SK-N-SH treated with all-trans-retinoic acid at 6 μM for 48 hours (cell line): ENCODE measurements around the gene FBXL3.

Source experiments
- ATAC-seq: fragments of 200-7000 bp; cut with Tn5 transposase; 3 replicates; pipeline ENCODE4 v1.9.1; 2020; ENCODE audit warnings: mild to moderate bottlenecking, moderate library complexity
- BACH2 ChIP-seq: fragments of 250-450 bp; sonication (Bioruptor Pico); IDR thresholded peaks from 2 replicates; pipeline ENCODE4 v1.9.0; 2021; ENCODE audit warnings: mild to moderate bottlenecking, borderline replicate concordance
- CSDC2 ChIP-seq: fragments of 250-450 bp; sonication (Bioruptor Pico); IDR thresholded peaks from 2 replicates; pipeline ENCODE4 v1.5.0; 2020; ENCODE audit warnings: mild to moderate bottlenecking, moderate library complexity
- ESRRG ChIP-seq: fragments of 250-450 bp; sonication (Bioruptor Pico); IDR thresholded peaks from 2 replicates; pipeline ENCODE4 v1.6.1; 2021; ENCODE audit warnings: mild to moderate bottlenecking
- GLIS3 ChIP-seq: fragments of 250-450 bp; sonication (Bioruptor Pico); IDR thresholded peaks from 2 replicates; pipeline ENCODE4 v1.5.0; 2020; ENCODE audit warnings: mild to moderate bottlenecking, moderate library complexity
- ISL1 ChIP-seq: fragments of 250-450 bp; sonication (Bioruptor Pico); IDR thresholded peaks from 2 replicates; pipeline ENCODE4 v2.1.2; 2022; ENCODE audit warnings: mild to moderate bottlenecking, moderate library complexity
- OSR1 ChIP-seq: fragments of 250-450 bp; sonication (Bioruptor Pico); IDR thresholded peaks from 2 replicates; pipeline ENCODE4 v1.8.0; 2022; ENCODE audit warnings: moderate library complexity, mild to moderate bottlenecking, inconsistent platforms
- RARB ChIP-seq: fragments of 250-450 bp; sonication (Bioruptor Pico); IDR thresholded peaks from 2 replicates; pipeline ENCODE4 v1.8.0; 2021; ENCODE audit warnings: mild to moderate bottlenecking, moderate library complexity
- TCF4 ChIP-seq: fragments of 250-450 bp; sonication (Bioruptor Pico); IDR thresholded peaks from 2 replicates; pipeline ENCODE4 v1.8.0; 2021; ENCODE audit warnings: mild to moderate bottlenecking, moderate library complexity, borderline replicate concordance
- TOX ChIP-seq: fragments of 250-450 bp; sonication (Bioruptor Pico); IDR thresholded peaks from 2 replicates; pipeline ENCODE4 v1.8.0; 2021; ENCODE audit warnings: mild to moderate bottlenecking, moderate library complexity, borderline replicate concordance
- ZC3H10 ChIP-seq: fragments of 250-450 bp; sonication (Bioruptor Pico); IDR thresholded peaks from 2 replicates; pipeline ENCODE4 v1.5.1; 2021; ENCODE audit warnings: mild to moderate bottlenecking, moderate library complexity
- ZFP3 ChIP-seq: fragments of 250-450 bp; sonication (Bioruptor Pico); IDR thresholded peaks from 2 replicates; pipeline ENCODE4 v1.5.0; 2020; ENCODE audit warnings: mild to moderate bottlenecking, moderate library complexity
- ZFP30 ChIP-seq: fragments of 450-650 bp; formaldehyde crosslinking; IDR thresholded peaks from 2 replicates; pipeline ENCODE4 v1.5.0; 2022; ENCODE audit warnings: mild to moderate bottlenecking, moderate library complexity
- ZNF565 ChIP-seq: fragments of 450-650 bp; formaldehyde crosslinking; conservative IDR thresholded peaks from 2 replicates; pipeline ENCODE4 v1.5.0; 2020; ENCODE audit warnings: low read depth, mild to moderate bottlenecking, moderate library complexity
- ZNF70 ChIP-seq: fragments of 450-650 bp; formaldehyde crosslinking; IDR thresholded peaks from 2 replicates; pipeline ENCODE4 v1.5.0; 2020; ENCODE audit warnings: mild to moderate bottlenecking, moderate library complexity
- ZNF8 ChIP-seq: fragments of 450-650 bp; formaldehyde crosslinking; IDR thresholded peaks from 2 replicates; pipeline ENCODE4 v1.5.0; 2020; ENCODE audit warnings: mild to moderate bottlenecking, moderate library complexity
- TF ChIP-seq, protein P1 (sequence below): fragments of 250-450 bp; sonication (Bioruptor Pico); IDR thresholded peaks from 2 replicates; pipeline ENCODE4 v1.8.0; 2020; ENCODE audit warnings: mild to moderate bottlenecking, moderate library complexity, borderline replicate concordance
- TF ChIP-seq, protein P2 (sequence below): fragments of 250-450 bp; sonication (Bioruptor Pico); IDR thresholded peaks from 2 replicates; pipeline ENCODE4 v1.5.1; 2021; ENCODE audit warnings: mild to moderate bottlenecking, moderate library complexity
- TF ChIP-seq, protein P3 (sequence below): fragments of 250-450 bp; sonication (Bioruptor Pico); IDR thresholded peaks from 2 replicates; pipeline ENCODE4 v1.5.0; 2020; ENCODE audit warnings: mild to moderate bottlenecking, moderate library complexity
- TF ChIP-seq, protein P4 (sequence below): fragments of 250-450 bp; sonication (Bioruptor Pico); IDR thresholded peaks from 2 replicates; pipeline ENCODE4 v1.8.0; 2021; ENCODE audit warnings: low read depth, mild to moderate bottlenecking, moderate library complexity, borderline replicate concordance
- TF ChIP-seq, protein P5 (sequence below): fragments of 250-450 bp; sonication (Bioruptor Pico); IDR thresholded peaks from 2 replicates; pipeline ENCODE4 v1.5.1; 2020; ENCODE audit warnings: low read depth, mild to moderate bottlenecking, moderate library complexity

The FBXL3 gene

DNA sequence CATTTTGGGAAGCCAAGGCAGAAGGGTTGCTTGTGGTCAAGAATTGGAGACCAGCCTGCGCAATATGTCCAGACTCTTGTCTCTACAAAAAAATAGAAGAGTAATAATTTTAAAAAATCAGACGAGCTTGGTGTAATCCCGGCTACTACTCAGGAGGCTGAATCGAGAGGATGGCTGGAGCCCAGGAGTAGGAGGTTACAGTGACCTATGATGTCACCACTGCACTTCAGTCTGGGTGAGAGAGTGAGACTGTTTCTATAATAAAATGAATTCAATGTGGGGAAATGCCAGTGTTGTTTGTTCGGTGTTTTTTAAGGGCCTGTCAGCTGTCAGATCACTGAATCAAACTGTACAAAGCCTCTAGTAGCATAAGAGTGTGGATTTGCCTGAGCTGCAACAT is 1.2 kb upstream of the FBXL3 start:
- no peak for TF ChIP-seq ZC3H10 (CRISPR knock-in tag)
- ATAC-seq, result no peak; the same call in 2 of the 3 replicates

DNA sequence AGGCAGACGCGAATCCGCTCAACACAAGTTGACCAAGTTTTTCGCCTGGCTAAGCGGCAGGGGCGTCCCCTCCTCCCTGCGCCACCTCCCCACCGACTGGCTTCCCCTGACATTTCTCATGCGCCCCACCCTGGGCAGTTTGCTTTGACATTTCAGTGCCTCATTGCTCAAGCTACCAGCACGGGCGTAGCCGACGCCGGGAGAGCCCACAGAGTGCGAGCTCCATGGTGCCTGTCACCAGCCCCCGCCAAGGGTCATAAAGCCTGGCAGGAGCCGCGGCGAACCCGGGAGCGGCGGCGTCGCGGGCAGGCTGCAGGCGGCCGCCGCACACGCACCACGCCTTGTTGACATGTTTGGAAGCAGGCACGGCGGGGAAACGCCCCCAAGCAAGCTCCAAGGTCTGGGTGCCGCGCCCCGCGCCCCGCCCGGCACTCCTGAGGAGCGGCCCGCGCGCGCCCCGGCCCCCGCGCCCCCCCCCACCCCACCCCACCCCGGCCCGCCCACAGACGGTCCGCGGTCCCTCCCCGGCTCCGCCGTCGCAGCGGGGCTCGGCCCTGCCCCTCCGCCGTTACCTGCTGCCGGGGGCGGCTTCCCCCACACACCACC is 601 bp downstream of the FBXL3 start:
- TF ChIP-seq, protein P1, sequence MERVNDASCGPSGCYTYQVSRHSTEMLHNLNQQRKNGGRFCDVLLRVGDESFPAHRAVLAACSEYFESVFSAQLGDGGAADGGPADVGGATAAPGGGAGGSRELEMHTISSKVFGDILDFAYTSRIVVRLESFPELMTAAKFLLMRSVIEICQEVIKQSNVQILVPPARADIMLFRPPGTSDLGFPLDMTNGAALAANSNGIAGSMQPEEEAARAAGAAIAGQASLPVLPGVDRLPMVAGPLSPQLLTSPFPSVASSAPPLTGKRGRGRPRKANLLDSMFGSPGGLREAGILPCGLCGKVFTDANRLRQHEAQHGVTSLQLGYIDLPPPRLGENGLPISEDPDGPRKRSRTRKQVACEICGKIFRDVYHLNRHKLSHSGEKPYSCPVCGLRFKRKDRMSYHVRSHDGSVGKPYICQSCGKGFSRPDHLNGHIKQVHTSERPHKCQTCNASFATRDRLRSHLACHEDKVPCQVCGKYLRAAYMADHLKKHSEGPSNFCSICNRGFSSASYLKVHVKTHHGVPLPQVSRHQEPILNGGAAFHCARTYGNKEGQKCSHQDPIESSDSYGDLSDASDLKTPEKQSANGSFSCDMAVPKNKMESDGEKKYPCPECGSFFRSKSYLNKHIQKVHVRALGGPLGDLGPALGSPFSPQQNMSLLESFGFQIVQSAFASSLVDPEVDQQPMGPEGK (CRISPR knock-in tag), result 0 out of 2 replicates have a peak, but pooled peaks have one; percentile 20
- TF ChIP-seq, protein P2, sequence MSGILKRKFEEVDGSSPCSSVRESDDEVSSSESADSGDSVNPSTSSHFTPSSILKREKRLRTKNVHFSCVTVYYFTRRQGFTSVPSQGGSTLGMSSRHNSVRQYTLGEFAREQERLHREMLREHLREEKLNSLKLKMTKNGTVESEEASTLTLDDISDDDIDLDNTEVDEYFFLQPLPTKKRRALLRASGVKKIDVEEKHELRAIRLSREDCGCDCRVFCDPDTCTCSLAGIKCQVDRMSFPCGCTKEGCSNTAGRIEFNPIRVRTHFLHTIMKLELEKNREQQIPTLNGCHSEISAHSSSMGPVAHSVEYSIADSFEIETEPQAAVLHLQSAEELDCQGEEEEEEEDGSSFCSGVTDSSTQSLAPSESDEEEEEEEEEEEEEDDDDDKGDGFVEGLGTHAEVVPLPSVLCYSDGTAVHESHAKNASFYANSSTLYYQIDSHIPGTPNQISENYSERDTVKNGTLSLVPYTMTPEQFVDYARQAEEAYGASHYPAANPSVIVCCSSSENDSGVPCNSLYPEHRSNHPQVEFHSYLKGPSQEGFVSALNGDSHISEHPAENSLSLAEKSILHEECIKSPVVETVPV, result no peak
- peak; percentile 62 for ATAC-seq

DNA sequence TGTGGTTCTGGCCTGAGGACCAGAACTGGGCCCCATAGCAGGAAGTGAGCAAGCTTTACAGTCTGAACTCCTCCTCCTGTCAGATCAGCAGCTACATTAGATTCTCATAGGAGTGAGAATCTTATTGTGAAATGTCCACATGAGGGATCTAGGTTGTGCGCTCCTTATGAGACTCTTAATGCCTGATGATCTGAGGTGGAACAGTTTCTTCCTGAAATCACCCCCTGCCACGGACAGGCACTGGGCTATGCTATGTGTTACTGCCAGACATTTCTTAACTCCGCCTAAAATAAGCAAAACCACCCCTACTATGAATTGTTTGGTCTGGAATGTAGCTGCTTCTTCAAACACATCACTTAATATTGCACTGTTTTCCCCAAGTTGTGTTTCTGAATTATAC is 4.6 kb downstream of the FBXL3 start:
- TF ChIP-seq GLIS3 (CRISPR knock-in tag) (no peak), ZFP30 (CRISPR knock-in tag) (no peak), ZNF8 (no peak), OSR1 (CRISPR knock-in tag) (no peak), ISL1 (CRISPR knock-in tag) (no peak), ZNF565 (CRISPR knock-in tag) (no peak), ESRRG (CRISPR knock-in tag) (no peak), CSDC2 (CRISPR knock-in tag) (no peak)
- no peak for ATAC-seq

DNA sequence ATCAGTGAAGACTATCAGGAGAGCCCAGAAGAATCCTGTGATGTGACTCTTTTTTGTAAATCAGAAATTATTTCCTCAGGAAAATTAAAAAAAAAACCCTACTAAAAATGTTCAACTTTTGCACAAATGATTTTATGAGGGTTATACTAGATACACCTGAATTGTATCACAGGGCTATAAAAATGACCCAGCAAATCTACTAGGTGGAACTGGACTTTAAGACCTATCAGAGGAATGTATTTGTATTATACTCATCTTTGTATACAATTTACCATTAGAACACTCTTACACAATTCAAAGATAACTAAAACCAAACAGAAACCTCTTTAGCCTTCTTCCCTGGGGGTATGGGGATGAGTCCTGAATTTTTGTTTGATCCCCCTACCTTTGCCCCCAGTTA is 7.2 kb downstream of the FBXL3 start:
- ATAC-seq, result no peak
- TF ChIP-seq BACH2 (CRISPR knock-in tag) (no peak), GLIS3 (CRISPR knock-in tag) (no peak), TCF4 (CRISPR knock-in tag) (no peak), ZFP3 (CRISPR knock-in tag) (no peak)
- TF ChIP-seq, protein P3, sequence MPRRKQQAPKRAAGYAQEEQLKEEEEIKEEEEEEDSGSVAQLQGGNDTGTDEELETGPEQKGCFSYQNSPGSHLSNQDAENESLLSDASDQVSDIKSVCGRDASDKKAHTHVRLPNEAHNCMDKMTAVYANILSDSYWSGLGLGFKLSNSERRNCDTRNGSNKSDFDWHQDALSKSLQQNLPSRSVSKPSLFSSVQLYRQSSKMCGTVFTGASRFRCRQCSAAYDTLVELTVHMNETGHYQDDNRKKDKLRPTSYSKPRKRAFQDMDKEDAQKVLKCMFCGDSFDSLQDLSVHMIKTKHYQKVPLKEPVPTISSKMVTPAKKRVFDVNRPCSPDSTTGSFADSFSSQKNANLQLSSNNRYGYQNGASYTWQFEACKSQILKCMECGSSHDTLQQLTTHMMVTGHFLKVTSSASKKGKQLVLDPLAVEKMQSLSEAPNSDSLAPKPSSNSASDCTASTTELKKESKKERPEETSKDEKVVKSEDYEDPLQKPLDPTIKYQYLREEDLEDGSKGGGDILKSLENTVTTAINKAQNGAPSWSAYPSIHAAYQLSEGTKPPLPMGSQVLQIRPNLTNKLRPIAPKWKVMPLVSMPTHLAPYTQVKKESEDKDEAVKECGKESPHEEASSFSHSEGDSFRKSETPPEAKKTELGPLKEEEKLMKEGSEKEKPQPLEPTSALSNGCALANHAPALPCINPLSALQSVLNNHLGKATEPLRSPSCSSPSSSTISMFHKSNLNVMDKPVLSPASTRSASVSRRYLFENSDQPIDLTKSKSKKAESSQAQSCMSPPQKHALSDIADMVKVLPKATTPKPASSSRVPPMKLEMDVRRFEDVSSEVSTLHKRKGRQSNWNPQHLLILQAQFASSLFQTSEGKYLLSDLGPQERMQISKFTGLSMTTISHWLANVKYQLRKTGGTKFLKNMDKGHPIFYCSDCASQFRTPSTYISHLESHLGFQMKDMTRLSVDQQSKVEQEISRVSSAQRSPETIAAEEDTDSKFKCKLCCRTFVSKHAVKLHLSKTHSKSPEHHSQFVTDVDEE, result no peak
- TF ChIP-seq, protein P4, sequence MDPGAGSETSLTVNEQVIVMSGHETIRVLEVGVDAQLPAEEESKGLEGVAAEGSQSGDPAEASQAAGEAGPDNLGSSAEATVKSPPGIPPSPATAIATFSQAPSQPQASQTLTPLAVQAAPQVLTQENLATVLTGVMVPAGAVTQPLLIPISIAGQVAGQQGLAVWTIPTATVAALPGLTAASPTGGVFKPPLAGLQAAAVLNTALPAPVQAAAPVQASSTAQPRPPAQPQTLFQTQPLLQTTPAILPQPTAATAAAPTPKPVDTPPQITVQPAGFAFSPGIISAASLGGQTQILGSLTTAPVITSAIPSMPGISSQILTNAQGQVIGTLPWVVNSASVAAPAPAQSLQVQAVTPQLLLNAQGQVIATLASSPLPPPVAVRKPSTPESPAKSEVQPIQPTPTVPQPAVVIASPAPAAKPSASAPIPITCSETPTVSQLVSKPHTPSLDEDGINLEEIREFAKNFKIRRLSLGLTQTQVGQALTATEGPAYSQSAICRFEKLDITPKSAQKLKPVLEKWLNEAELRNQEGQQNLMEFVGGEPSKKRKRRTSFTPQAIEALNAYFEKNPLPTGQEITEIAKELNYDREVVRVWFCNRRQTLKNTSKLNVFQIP, result no peak
- TF ChIP-seq, protein P2, result no peak

DNA sequence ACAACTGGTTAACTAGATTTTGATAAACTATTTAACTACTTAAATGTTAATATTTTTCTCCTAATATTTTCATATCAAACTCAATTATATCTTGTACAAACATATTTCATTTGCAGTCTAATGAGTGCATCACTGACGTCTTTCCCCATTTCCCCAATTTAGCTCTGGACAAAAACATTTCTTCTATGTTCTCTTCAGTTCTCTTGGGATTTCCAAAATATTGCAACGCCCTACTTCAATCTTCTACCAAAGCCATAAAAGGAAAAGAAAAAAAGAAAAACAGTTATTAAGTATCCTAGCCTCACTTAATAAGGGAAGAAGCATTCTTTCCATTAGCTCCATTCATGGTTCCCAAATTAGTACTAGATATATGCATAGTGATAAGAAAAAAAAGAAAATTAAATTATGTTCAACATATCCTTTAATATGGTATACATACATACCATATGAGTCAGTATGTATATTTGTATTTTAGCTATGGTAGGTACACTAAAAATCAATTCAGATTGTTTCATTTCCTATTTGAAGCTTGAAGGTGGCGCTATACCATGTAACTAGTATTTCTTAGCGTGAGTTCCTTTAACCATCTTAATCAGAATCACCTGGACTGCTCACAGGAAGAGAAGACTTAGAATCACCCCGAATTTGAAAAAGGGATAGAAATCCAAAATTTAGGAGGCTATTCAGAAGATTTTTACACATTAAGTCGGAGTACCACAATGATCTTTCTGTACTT is 9.9 kb downstream of the FBXL3 start:
- TF ChIP-seq TCF4 (CRISPR knock-in tag), result no peak
- no peak for TF ChIP-seq ZNF70 (CRISPR knock-in tag)
- TF ChIP-seq, protein P5, sequence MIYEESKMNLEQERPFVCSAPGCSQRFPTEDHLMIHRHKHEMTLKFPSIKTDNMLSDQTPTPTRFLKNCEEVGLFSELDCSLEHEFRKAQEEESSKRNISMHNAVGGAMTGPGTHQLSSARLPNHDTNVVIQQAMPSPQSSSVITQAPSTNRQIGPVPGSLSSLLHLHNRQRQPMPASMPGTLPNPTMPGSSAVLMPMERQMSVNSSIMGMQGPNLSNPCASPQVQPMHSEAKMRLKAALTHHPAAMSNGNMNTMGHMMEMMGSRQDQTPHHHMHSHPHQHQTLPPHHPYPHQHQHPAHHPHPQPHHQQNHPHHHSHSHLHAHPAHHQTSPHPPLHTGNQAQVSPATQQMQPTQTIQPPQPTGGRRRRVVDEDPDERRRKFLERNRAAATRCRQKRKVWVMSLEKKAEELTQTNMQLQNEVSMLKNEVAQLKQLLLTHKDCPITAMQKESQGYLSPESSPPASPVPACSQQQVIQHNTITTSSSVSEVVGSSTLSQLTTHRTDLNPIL, result no peak
- TF ChIP-seq CSDC2 (CRISPR knock-in tag), result no peak
- TF ChIP-seq ESRRG (CRISPR knock-in tag), result no peak
- no peak for TF ChIP-seq RARB (CRISPR knock-in tag)
- no peak for TF ChIP-seq ZFP3 (CRISPR knock-in tag)
- TF ChIP-seq GLIS3 (CRISPR knock-in tag), result no peak
- TF ChIP-seq TOX (CRISPR knock-in tag), result no peak

More for the DNA sequence above, 9.9 kb downstream of the FBXL3 start:
- no peak for ATAC-seq
